ACC112 (cell line): Measurements from ENCODE around the gene SLC2A5.

Experiments
- H2AFZ ChIP-seq: fragments of 200-600 bp; sonication (generic); one replicate; pipeline ENCODE4 v1.6.0; 2017; ENCODE audit warnings: antibody characterized with exemption, low read length; ENCODE audit not compliant: unreplicated experiment
- H3K27ac ChIP-seq: fragments of 200-600 bp; sonication (generic); 2 replicates; pipeline ENCODE4 v1.5.1; 2014; ENCODE audit warnings: low read depth, mild to moderate bottlenecking, antibody characterized with exemption, low read length, moderate library complexity
- H3K27me3 ChIP-seq: fragments of 200-600 bp; sonication (generic); 2 replicates; pipeline ENCODE4 v1.6.1; 2014; ENCODE audit warnings: mild to moderate bottlenecking, antibody characterized with exemption, low read length, moderate library complexity, mixed read lengths; ENCODE audit not compliant: insufficient read depth
- H3K36me3 ChIP-seq: fragments of 200-600 bp; sonication (generic); 2 replicates; pipeline ENCODE4 v1.6.1; 2016; ENCODE audit warnings: mild to moderate bottlenecking, antibody characterized with exemption, low read length, moderate library complexity, mixed read lengths; ENCODE audit not compliant: insufficient read depth
- H3K4me1 ChIP-seq: fragments of 200-600 bp; sonication (generic); one replicate; pipeline ENCODE4 v1.6.1; 2016; ENCODE audit warnings: low read length, mixed read lengths; ENCODE audit not compliant: insufficient read depth, unreplicated experiment, control insufficient read depth
- H3K4me3 ChIP-seq: fragments of 200-600 bp; sonication (generic); 2 replicates; pipeline ENCODE4 v1.5.1; 2014; ENCODE audit warnings: mild to moderate bottlenecking, low read depth, low read length
- H3K79me2 ChIP-seq: fragments of 200-600 bp; sonication (generic); one replicate; pipeline ENCODE4 v1.6.0; 2016; ENCODE audit warnings: low read length; ENCODE audit not compliant: control insufficient read depth, unreplicated experiment, insufficient read depth

Gene SLC2A5

GRCh38 chr1:9078015-9078751 is 8.7 kb upstream of the SLC2A5 start:
- no peaks in the 10 kb centered on the region for H3K36me3 ChIP-seq
- no peaks in the 10 kb centered on the region; the same call in 1 of the 2 replicates for H3K27me3 ChIP-seq
- H2AFZ ChIP-seq: no peak overlapping the region
- no peaks in the 10 kb centered on the region for H3K79me2 ChIP-seq
- peaks cover 11% of the 10 kb centered on the region for H3K4me1 ChIP-seq
- H3K27ac ChIP-seq: no peak overlapping the region
- no peak overlapping the region for H3K4me3 ChIP-seq

GRCh38 chr1:9075022-9075421 is 5.6 kb upstream of the SLC2A5 start:
- H3K27ac ChIP-seq: no peak overlapping the region

GRCh38 chr1:9073143-9073542 is 3.7 kb upstream of the SLC2A5 start:
- H2AFZ ChIP-seq: no peak overlapping the region
- H3K4me3 ChIP-seq: no peak overlapping the region
- no peak overlapping the region for H3K27ac ChIP-seq
- peaks cover 18% of the 10 kb centered on the region for H3K4me1 ChIP-seq
- H3K79me2 ChIP-seq: no peaks in the 10 kb centered on the region
- no peaks in the 10 kb centered on the region for H3K36me3 ChIP-seq
- no peaks in the 10 kb centered on the region for H3K27me3 ChIP-seq

More at GRCh38 chr1:9075022-9075421, 5.6 kb upstream of the SLC2A5 start:
- no peaks in the 10 kb centered on the region for H3K36me3 ChIP-seq
- H3K4me1 ChIP-seq: peaks cover 11% of the 10 kb centered on the region
- no peaks in the 10 kb centered on the region for H3K79me2 ChIP-seq
- H3K4me3 ChIP-seq: no peak overlapping the region
- H2AFZ ChIP-seq: no peak overlapping the region
- H3K27me3 ChIP-seq: no peaks in the 10 kb centered on the region; the same call in 1 of the 2 replicates

- H3K27ac ChIP-seq: no peak overlapping the region
- H3K79me2 ChIP-seq: no peaks in the 10 kb centered on the region
- H3K4me3 ChIP-seq: no peak overlapping the region
- peaks cover 18% of the 10 kb centered on the region for H3K4me1 ChIP-seq
- H3K27me3 ChIP-seq: no peaks in the 10 kb centered on the region
- no peaks in the 10 kb centered on the region for H3K36me3 ChIP-seq
- no peak overlapping the region for H2AFZ ChIP-seq
Measured at GRCh38 chr1:9071554-9072235, 2.3 kb upstream of the SLC2A5 start.

GRCh38 chr1:9070486-9070885 is 1.1 kb upstream of the SLC2A5 start:
- H3K27me3 ChIP-seq: no peaks in the 10 kb centered on the region
- no peaks in the 10 kb centered on the region for H3K79me2 ChIP-seq
- H3K4me3 ChIP-seq: no peak overlapping the region

GRCh38 chr1:9068981-9069325 is 482 bp downstream of the SLC2A5 start:
- Histone ChIP-seq H3K36me3 (no peaks in the 10 kb centered on the region), H3K4me3 (0 out of 2 replicates have a peak overlapping the region, but pooled peaks have one; percentile 1), H3K27me3 (no peaks in the 10 kb centered on the region), H3K79me2 (no peaks in the 10 kb centered on the region), H2AFZ (peak overlapping the region; percentile 31), H3K27ac (no peak overlapping the region), H3K4me1 (peaks cover 39% of the 10 kb centered on the region)

More at GRCh38 chr1:9070486-9070885, 1.1 kb upstream of the SLC2A5 start:
- H3K4me1 ChIP-seq: peaks cover 25% of the 10 kb centered on the region
- no peak overlapping the region for H3K27ac ChIP-seq
- H3K36me3 ChIP-seq: no peaks in the 10 kb centered on the region
- no peak overlapping the region for H2AFZ ChIP-seq

- Histone ChIP-seq H3K27me3 (no peaks in the 10 kb centered on the region), H3K79me2 (no peaks in the 10 kb centered on the region), H3K4me1 (peaks cover 39% of the 10 kb centered on the region), H3K4me3 (0 out of 2 replicates have a peak overlapping the region, but pooled peaks have one; percentile 34), H2AFZ (peak overlapping the region; percentile 45), H3K27ac (peak overlapping the region; percentile 73), H3K36me3 (no peaks in the 10 kb centered on the region)
Measured at GRCh38 chr1:9066945-9067807, 2.3 kb downstream of the SLC2A5 start.

- no peaks in the 10 kb centered on the region for H3K36me3 ChIP-seq
- peak overlapping the region; percentile 10 for H2AFZ ChIP-seq
- no peak overlapping the region for H3K4me3 ChIP-seq
- H3K4me1 ChIP-seq: peaks cover 50% of the 10 kb centered on the region
- no peak overlapping the region for H3K27ac ChIP-seq
- H3K27me3 ChIP-seq: no peaks in the 10 kb centered on the region
- H3K79me2 ChIP-seq: no peaks in the 10 kb centered on the region
Measured at GRCh38 chr1:9065213-9065751, 4.2 kb downstream of the SLC2A5 start.

- peaks cover 36% of the 10 kb centered on the region for H3K4me1 ChIP-seq
Measured at GRCh38 chr1:9062846-9063245, 6.6 kb downstream of the SLC2A5 start.

GRCh38 chr1:9062021-9062471 is 7.4 kb downstream of the SLC2A5 start:
- no peaks in the 10 kb centered on the region for H3K27me3 ChIP-seq
- H3K36me3 ChIP-seq: no peaks in the 10 kb centered on the region
- no peak overlapping the region for H3K4me3 ChIP-seq
- H3K27ac ChIP-seq: peak overlapping the region; percentile 19; the same call in 1 of the 2 replicates
- peak overlapping the region; percentile 39 for H2AFZ ChIP-seq
- peaks cover 35% of the 10 kb centered on the region for H3K4me1 ChIP-seq
- no peaks in the 10 kb centered on the region for H3K79me2 ChIP-seq

More at GRCh38 chr1:9062846-9063245, 6.6 kb downstream of the SLC2A5 start:
- H3K79me2 ChIP-seq: no peaks in the 10 kb centered on the region
- H3K27me3 ChIP-seq: no peaks in the 10 kb centered on the region
- no peaks in the 10 kb centered on the region for H3K36me3 ChIP-seq
- no peak overlapping the region for H3K27ac ChIP-seq
- H2AFZ ChIP-seq: no peak overlapping the region
- H3K4me3 ChIP-seq: no peak overlapping the region
